ENCODE results near the gene MAPRE2.

Gene MAPRE2

GRCh38 chr18:34995746-34996145, 45.5 kb upstream of the MAPRE2 start:
- Histone ChIP-seq H3K27ac (ENCODE audit: low read depth, low read length) (no peak overlapping the region), H3K4me3 (ENCODE audit: insufficient read depth, low read length, poor library complexity, severe bottlenecking) (no peak overlapping the region), H3K9ac (ENCODE audit: low read length) (no peak overlapping the region), H3K9me3 (ENCODE audit: insufficient read depth, low read length) (no peaks in the 10 kb centered on the region), H3F3A (ENCODE audit: insufficient read depth) (no peaks in the 10 kb centered on the region), H2AFZ (ENCODE audit: low read depth, low read length, severe bottlenecking) (no peak overlapping the region), H3K9me2 (replicated peaks; ENCODE audit: insufficient read depth, low read length) (no peaks in the 10 kb centered on the region), H4K20me1 (ENCODE audit: low read depth, low read length) (no peaks in the 10 kb centered on the region), H3K27me3 (ENCODE audit: low read length) (no peaks in the 10 kb centered on the region), H3K36me3 (ENCODE audit: low read length) (no peaks in the 10 kb centered on the region), H3K4me2 (ENCODE audit: low read depth, low read length, poor library complexity, severe bottlenecking) (no peak overlapping the region), H3K79me2 (ENCODE audit: insufficient read depth, low read length) (no peaks in the 10 kb centered on the region)
- TF ChIP-seq CTCF (IDR thresholded peaks at IDR 0.05; ENCODE audit: insufficient read depth, low read length, poor library complexity, severe bottlenecking) = no peak
- no peak for TF ChIP-seq EZH2phosphoT487 (conservative IDR thresholded peaks at IDR 0.05; ENCODE audit: low read length)

GRCh38 chr18:34998661-34999060, 42.6 kb upstream of the MAPRE2 start:
- Histone ChIP-seq H4K20me1 (ENCODE audit: low read depth, low read length) (no peaks in the 10 kb centered on the region), H2AFZ (ENCODE audit: low read depth, low read length, severe bottlenecking) (no peak overlapping the region), H3K9me2 (replicated peaks; ENCODE audit: insufficient read depth, low read length) (no peaks in the 10 kb centered on the region), H3F3A (ENCODE audit: insufficient read depth) (no peaks in the 10 kb centered on the region), H3K79me2 (ENCODE audit: insufficient read depth, low read length) (no peaks in the 10 kb centered on the region), H3K36me3 (ENCODE audit: low read length) (no peaks in the 10 kb centered on the region), H3K9me3 (ENCODE audit: insufficient read depth, low read length) (no peaks in the 10 kb centered on the region), H3K4me2 (ENCODE audit: low read depth, low read length, poor library complexity, severe bottlenecking) (no peak overlapping the region), H3K4me3 (ENCODE audit: insufficient read depth, low read length, poor library complexity, severe bottlenecking) (no peak overlapping the region), H3K27me3 (ENCODE audit: low read length) (no peaks in the 10 kb centered on the region), H3K27ac (ENCODE audit: low read depth, low read length) (no peak overlapping the region), H3K9ac (ENCODE audit: low read length) (no peak overlapping the region)
- no peak for TF ChIP-seq EZH2phosphoT487 (conservative IDR thresholded peaks at IDR 0.05; ENCODE audit: low read length)
- no peak for TF ChIP-seq CTCF (IDR thresholded peaks at IDR 0.05; ENCODE audit: insufficient read depth, low read length, poor library complexity, severe bottlenecking)

GRCh38 chr18:34999756-35000289, 41.4 kb upstream of the MAPRE2 start:
- no peak overlapping the region for H3K9ac ChIP-seq (ENCODE audit: low read length)
- no peaks in the 10 kb centered on the region for H3F3A ChIP-seq (ENCODE audit: insufficient read depth)
- H3K27me3 ChIP-seq (ENCODE audit: low read length) = no peaks in the 10 kb centered on the region
- H2AFZ ChIP-seq (ENCODE audit: low read depth, low read length, severe bottlenecking) = no peak overlapping the region
- H3K9me2 ChIP-seq (replicated peaks; ENCODE audit: insufficient read depth, low read length) = no peaks in the 10 kb centered on the region
- H3K4me2 ChIP-seq (ENCODE audit: low read depth, low read length, poor library complexity, severe bottlenecking) = no peak overlapping the region
- H3K4me3 ChIP-seq (ENCODE audit: insufficient read depth, low read length, poor library complexity, severe bottlenecking) = no peak overlapping the region
- no peaks in the 10 kb centered on the region for H3K79me2 ChIP-seq (ENCODE audit: insufficient read depth, low read length)
- no peaks in the 10 kb centered on the region for H3K9me3 ChIP-seq (ENCODE audit: insufficient read depth, low read length)
- no peaks in the 10 kb centered on the region for H3K36me3 ChIP-seq (ENCODE audit: low read length)
- TF ChIP-seq EZH2phosphoT487 (conservative IDR thresholded peaks at IDR 0.05; ENCODE audit: low read length) (no peak), CTCF (IDR thresholded peaks at IDR 0.05; ENCODE audit: insufficient read depth, low read length, poor library complexity, severe bottlenecking) (no peak)
- no peak overlapping the region for H3K27ac ChIP-seq (ENCODE audit: low read depth, low read length)
- no peaks in the 10 kb centered on the region for H4K20me1 ChIP-seq (ENCODE audit: low read depth, low read length)

Measured in SU-DHL-6 (cell line).